ENCODE measurements around the gene SOX11.
"Not testable (repeated sequence)": the region's sequence is repeated elsewhere in the genome, so short reads cannot be mapped to it uniquely, and the experiment has no call there.

Gene SOX11

DNA sequence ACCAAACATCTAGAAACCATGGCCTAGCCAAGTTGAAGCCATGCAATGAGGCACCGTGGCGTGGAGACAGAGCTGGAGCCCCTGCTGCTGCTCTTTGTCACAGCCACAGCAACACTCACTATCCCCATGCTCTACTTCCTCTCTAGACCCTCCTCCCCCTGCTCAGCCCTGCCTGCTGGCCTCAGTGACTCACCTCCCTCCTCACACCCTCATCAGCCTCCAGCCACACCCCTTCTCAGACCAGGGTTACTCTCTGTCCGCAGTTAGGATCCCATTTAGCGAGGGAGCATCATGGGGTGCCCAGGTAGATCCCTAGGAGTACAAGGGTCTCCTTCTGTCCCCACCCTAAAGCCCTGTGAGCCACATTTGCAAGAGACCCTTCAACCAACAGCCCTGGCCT lies 25.4 kb upstream of the SOX11 start:
- TF ChIP-seq, protein P1, sequence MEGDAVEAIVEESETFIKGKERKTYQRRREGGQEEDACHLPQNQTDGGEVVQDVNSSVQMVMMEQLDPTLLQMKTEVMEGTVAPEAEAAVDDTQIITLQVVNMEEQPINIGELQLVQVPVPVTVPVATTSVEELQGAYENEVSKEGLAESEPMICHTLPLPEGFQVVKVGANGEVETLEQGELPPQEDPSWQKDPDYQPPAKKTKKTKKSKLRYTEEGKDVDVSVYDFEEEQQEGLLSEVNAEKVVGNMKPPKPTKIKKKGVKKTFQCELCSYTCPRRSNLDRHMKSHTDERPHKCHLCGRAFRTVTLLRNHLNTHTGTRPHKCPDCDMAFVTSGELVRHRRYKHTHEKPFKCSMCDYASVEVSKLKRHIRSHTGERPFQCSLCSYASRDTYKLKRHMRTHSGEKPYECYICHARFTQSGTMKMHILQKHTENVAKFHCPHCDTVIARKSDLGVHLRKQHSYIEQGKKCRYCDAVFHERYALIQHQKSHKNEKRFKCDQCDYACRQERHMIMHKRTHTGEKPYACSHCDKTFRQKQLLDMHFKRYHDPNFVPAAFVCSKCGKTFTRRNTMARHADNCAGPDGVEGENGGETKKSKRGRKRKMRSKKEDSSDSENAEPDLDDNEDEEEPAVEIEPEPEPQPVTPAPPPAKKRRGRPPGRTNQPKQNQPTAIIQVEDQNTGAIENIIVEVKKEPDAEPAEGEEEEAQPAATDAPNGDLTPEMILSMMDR (IDR thresholded peaks at IDR 0.05; ENCODE audit: borderline replicate concordance, control extremely low read depth, extremely low read depth, insufficient read depth, missing control alignments): no peak
- no peak for DNase-seq (ENCODE audit: low spot score)
- in situ Hi-C loops (cut with MboI; ENCODE audit: low sequenced_read_pairs, unreplicated experiment): no loop called here

DNA sequence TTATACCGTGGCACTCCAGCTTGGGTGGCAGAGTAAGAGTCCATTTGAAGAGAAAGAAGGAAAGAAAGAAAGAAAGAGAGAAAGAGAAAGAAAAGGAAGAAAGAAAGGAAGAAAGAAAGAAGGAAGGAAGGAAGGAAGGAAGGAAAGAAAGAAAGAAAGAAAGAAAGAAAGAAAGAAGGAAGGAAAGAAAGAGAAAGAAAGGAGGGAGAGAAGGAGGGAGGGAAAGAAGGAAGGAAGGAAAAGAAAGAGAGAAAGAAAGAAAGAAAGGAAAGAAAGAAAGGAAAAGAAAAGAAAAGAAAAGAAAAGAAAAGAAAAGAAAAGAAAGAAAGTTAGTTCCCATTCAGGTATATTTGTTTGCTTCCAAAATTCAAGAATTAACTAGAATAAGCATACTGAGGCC lies 24.5 kb upstream of the SOX11 start:
- DNase-seq (ENCODE audit: low spot score); in situ Hi-C loops (cut with MboI; ENCODE audit: low sequenced_read_pairs, unreplicated experiment): not testable (repeated sequence)

DNA sequence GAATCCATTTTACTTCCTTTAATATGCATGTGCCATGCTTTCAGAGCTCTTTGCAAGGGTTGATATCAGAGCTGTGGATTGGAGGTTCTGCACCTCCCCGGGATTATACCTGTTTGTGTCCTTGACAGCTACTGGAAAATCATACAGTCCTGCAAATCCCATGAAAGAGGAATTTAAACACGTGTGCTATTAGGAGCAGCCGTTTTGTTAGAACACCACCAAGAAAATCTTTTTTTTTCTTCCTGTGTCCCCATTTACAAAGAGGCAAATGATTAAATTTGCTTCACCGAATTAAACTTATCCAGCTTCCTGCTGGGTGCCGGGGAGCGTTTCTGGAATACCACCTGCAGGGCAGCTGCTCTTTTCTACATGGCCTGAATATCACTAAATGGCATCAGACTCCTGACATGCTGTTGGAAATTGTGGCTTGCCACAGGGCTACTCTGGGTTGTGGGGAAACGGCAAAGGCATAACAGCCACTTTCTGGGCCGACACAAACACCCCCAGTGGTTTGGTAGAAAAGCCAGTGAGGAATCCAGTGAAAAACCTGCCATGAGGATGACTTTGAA lies 23.4 kb upstream of the SOX11 start:
- in situ Hi-C loops (cut with MboI; ENCODE audit: low sequenced_read_pairs, unreplicated experiment): no loop called here
- TF ChIP-seq, protein P1 (IDR thresholded peaks at IDR 0.05; ENCODE audit: borderline replicate concordance, control extremely low read depth, extremely low read depth, insufficient read depth, missing control alignments): no peak
- no peak for DNase-seq (ENCODE audit: low spot score)

DNA sequence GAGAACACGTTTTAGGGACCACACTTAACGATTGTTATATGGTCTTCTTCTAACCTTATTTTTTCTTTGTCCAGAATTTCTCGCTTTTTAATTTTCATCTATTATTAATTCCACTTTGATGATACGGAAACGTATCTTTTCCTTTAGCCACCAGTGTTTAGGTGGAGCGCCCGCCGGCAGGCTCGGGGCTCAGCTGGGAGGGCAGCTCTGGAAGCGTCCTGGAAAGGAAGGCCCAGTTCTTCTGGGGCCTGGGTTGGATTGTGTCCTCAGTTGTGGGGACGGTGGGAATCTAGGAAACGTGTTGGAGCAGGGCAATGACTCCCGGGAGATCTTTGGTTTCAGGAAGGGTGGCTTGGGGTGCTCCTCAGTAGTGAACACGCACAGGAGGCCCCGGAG lies 19.4 kb upstream of the SOX11 start:
- DNase-seq (ENCODE audit: low spot score): no peak
- in situ Hi-C loops (cut with MboI; ENCODE audit: low sequenced_read_pairs, unreplicated experiment): no loop called here
- TF ChIP-seq, protein P1 (IDR thresholded peaks at IDR 0.05; ENCODE audit: borderline replicate concordance, control extremely low read depth, extremely low read depth, insufficient read depth, missing control alignments): no peak

DNA sequence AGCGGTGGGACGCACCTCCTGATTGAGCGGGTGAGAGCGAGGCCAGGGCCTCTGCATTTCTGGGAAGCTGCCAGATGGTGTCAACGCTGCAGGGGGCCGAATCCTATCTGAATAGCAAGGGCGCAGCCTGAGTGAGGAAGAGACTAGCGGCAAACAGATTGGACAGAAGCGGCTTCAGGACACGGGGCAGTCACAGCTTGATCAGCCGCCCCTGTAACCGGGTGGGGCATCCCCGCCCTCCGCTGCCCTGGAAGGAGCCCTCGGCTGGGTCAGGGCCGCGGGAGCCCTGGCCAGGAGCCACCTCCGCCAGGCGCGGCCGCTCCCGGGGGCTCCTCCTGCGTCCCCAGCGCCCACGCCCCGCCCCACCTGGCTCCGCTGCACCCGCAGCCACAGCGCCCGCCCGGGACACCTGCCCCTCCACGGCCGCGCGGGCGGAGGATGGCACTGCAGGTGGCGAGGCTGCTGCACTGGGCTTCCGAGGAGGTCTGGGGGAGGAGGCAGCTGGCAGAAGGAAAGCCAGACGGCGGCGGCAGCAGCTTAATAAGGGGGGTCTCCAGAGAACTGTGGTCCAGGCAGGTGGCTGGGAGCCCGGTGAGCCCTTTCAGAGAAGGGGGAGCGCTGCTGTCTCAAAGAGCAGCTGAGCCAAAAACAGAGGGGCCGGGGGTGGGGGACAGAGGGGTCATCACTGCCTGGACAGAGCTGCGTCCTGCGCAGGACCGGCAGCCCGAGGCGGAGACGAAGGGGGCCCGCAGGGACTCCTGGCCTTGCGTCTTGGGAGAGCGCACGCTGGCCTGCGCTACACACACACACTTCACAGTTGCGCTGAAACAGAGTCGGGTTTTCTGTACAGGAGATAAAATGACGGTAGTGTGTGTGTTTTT lies 18.8 kb upstream of the SOX11 start:
- peak; percentile 26 for DNase-seq (ENCODE audit: low spot score)
- in situ Hi-C loops (cut with MboI; ENCODE audit: low sequenced_read_pairs, unreplicated experiment): no loop called here
- TF ChIP-seq, protein P1 (IDR thresholded peaks at IDR 0.05; ENCODE audit: borderline replicate concordance, control extremely low read depth, extremely low read depth, insufficient read depth, missing control alignments): no peak

DNA sequence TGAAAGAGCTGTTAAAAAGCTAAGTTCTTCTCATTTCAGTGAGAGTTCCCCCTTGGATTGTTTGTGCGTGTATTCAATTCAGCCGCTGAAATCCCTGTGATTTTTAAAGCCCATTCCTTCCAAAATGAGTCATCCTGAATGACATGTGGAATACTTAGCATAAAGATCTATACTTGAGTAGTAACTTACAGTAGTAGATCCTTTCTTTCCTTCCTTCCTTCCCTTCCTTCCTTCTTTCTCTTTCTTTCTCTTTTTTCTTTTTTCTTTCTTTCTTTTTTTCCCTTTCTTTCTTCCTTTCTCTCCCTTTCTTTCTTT lies 18.2 kb upstream of the SOX11 start:
- DNase-seq (ENCODE audit: low spot score): no peak
- in situ Hi-C loops (cut with MboI; ENCODE audit: low sequenced_read_pairs, unreplicated experiment): no loop called here

DNA sequence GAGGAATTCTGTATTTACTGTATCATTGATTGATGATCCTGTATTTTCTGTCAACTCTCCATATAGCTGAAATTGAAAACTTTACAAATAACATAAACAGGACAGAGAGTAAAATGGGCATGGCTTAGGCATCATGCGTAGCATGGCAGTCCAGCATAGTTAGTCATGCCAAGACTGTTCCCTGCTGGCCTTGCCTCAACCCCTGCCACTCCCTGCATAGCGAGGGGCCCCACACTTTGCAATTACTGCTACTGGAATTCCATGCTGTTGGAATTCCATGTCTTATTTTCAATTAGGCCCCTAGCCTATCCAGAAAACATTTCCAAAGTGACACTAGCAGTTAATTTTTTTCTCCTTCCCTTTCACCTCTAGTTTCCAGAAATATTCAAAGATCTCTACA lies 15.1 kb upstream of the SOX11 start:
- no peak for DNase-seq (ENCODE audit: low spot score)
- TF ChIP-seq, protein P1 (IDR thresholded peaks at IDR 0.05; ENCODE audit: borderline replicate concordance, control extremely low read depth, extremely low read depth, insufficient read depth, missing control alignments): no peak
- in situ Hi-C loops (cut with MboI; ENCODE audit: low sequenced_read_pairs, unreplicated experiment): no loop called here

More for the DNA sequence above, 18.2 kb upstream of the SOX11 start:
- TF ChIP-seq, protein P1 (IDR thresholded peaks at IDR 0.05; ENCODE audit: borderline replicate concordance, control extremely low read depth, extremely low read depth, insufficient read depth, missing control alignments): no peak
